Ascending aorta (tissue), 2 donors: ENCODE measurements around the gene COX10. TPM values are rescaled to one million over a fixed set of nuclear protein-coding genes. Genes with fewer than 3 reads are reported as not detected.

Experiments used
- DNase-seq, 2 donors: peaks; one replicate each; pipeline ENCODE4 v3.0.0-alpha.2; 2019; ENCODE audit warnings: low spot score in 2 of 2
- H3K27ac ChIP-seq, 2 donors: fragments of 200-600 bp; sonication (generic); one replicate each; pipeline ENCODE4 v1.5.1; 2016 to 2017; ENCODE audit warnings: mild to moderate bottlenecking in 1 of 2
- H3K27me3 ChIP-seq: fragments of 200-600 bp; sonication (generic); one replicate; pipeline ENCODE4 v1.5.1; 2017
- H3K36me3 ChIP-seq, 2 donors: fragments of 200-600 bp; sonication (generic); one replicate each; pipeline ENCODE4 v1.5.1; 2016
- H3K4me1 ChIP-seq, 2 donors: fragments of 200-600 bp; sonication (generic); one replicate each; pipeline ENCODE4 v1.5.1; 2016 to 2017; ENCODE audit warnings: mild to moderate bottlenecking in 1 of 2
- H3K4me3 ChIP-seq, 2 donors: fragments of 200-600 bp; sonication (generic); one replicate each; pipeline ENCODE4 v1.5.1; 2016 to 2017; ENCODE audit warnings: mild to moderate bottlenecking in 1 of 2
- H3K9me3 ChIP-seq, 2 donors: fragments of 200-600 bp; sonication (generic); one replicate each; pipeline ENCODE4 v1.5.1; 2016
- CTCF ChIP-seq, 3 experiments: fragments of 200-600 bp in 2 of 3; fragments of 450-650 bp in 1 of 3; sonication (generic) in 2 of 3; IDR thresholded peaks; one replicate each; pipeline ENCODE4 v1.5.1; 2016 to 2019; ENCODE audit warnings: antibody characterized with exemption in 3 of 3, mild to moderate bottlenecking in 1 of 3, moderate library complexity in 1 of 3
- intact Hi-C: fragments of 100-400 bp; cut with DNase I; formaldehyde crosslinking; loops from one replicate; pipeline ENCODE4 v1.15.1; 2023
- total RNA-seq: library from RNA; depleted of rRNA; stranded (reverse); fragments of >200 nt; gene quantifications from one replicate; pipeline ENCODE4 v1.1.0, GENCODE V29; 2016

COX10 gene
- total RNA-seq, 1 donor from 2014 or later = 6.4 TPM

GRCh38 chr17:14050616-14051015 is 18.7 kb upstream of the COX10 start:
- Histone ChIP-seq H3K9me3 (no peaks in the 10 kb centered on the region), H3K36me3 (no peaks in the 10 kb centered on the region), H3K4me1 (no peaks in the 10 kb centered on the region), H3K27ac (no peak overlapping the region), H3K4me3 (no peak overlapping the region), H3K27me3 (no peaks in the 10 kb centered on the region)
- no peak for DNase-seq
- intact Hi-C loops = no loop called here
- TF ChIP-seq CTCF (IDR thresholded peaks at IDR 0.05) = no peak

GRCh38 chr17:14051692-14052091 is 17.6 kb upstream of the COX10 start:
- no peak for DNase-seq
- Histone ChIP-seq H3K36me3 (no peaks in the 10 kb centered on the region), H3K4me1 (no peaks in the 10 kb centered on the region), H3K4me3 (no peak overlapping the region), H3K27me3 (no peaks in the 10 kb centered on the region), H3K9me3 (no peaks in the 10 kb centered on the region), H3K27ac (no peak overlapping the region)
- intact Hi-C loops = no loop called here
- no peak for TF ChIP-seq CTCF (IDR thresholded peaks at IDR 0.05)

- H3K4me3 ChIP-seq = no peak overlapping the region
- H3K9me3 ChIP-seq = no peaks in the 10 kb centered on the region
- no peak overlapping the region for H3K27ac ChIP-seq
- TF ChIP-seq CTCF (IDR thresholded peaks at IDR 0.05) = no peak
- intact Hi-C loops = no loop called here
- H3K4me1 ChIP-seq = no peaks in the 10 kb centered on the region
- H3K36me3 ChIP-seq = no peaks in the 10 kb centered on the region
- no peaks in the 10 kb centered on the region for H3K27me3 ChIP-seq
- no peak for DNase-seq
Measured at GRCh38 chr17:14052886-14053615, 16.3 kb upstream of the COX10 start.

- Histone ChIP-seq H3K36me3 (no peaks in the 10 kb centered on the region), H3K9me3 (no peaks in the 10 kb centered on the region), H3K27me3 (no peaks in the 10 kb centered on the region), H3K27ac (no peak overlapping the region), H3K4me3 (no peak overlapping the region), H3K4me1 (peaks cover under 1 to 5% of the 10 kb centered on the region in 2 donors)
- no peak for DNase-seq
- TF ChIP-seq CTCF (IDR thresholded peaks at IDR 0.05) = no peak
- intact Hi-C loops = no loop called here
Measured at GRCh38 chr17:14057591-14057990, 11.7 kb upstream of the COX10 start.

GRCh38 chr17:14058051-14058450 is 11.3 kb upstream of the COX10 start:
- Histone ChIP-seq H3K27ac (no peak overlapping the region), H3K4me3 (no peak overlapping the region), H3K36me3 (no peaks in the 10 kb centered on the region), H3K27me3 (no peaks in the 10 kb centered on the region), H3K9me3 (no peaks in the 10 kb centered on the region), H3K4me1 (peaks cover 5 to 9% of the 10 kb centered on the region in 2 donors)
- no peak for TF ChIP-seq CTCF (IDR thresholded peaks at IDR 0.05)
- intact Hi-C loops = no loop called here
- DNase-seq = no peak
